ENCODE measurements around the gene ARHGEF38.
A peak's percentile ranks its signal among the peaks of the same experiment; 100 is the strongest.

Gene ARHGEF38

GRCh38 chr4:105634402-105635080, 82.1 kb downstream of the ARHGEF38 start:
- TF ChIP-seq CTCF (IDR thresholded peaks at IDR 0.05; ENCODE audit: insufficient read depth, low read depth, low read length, missing control alignments): no peak
- no peak for DNase-seq (ENCODE audit: low read depth)

DNA sequence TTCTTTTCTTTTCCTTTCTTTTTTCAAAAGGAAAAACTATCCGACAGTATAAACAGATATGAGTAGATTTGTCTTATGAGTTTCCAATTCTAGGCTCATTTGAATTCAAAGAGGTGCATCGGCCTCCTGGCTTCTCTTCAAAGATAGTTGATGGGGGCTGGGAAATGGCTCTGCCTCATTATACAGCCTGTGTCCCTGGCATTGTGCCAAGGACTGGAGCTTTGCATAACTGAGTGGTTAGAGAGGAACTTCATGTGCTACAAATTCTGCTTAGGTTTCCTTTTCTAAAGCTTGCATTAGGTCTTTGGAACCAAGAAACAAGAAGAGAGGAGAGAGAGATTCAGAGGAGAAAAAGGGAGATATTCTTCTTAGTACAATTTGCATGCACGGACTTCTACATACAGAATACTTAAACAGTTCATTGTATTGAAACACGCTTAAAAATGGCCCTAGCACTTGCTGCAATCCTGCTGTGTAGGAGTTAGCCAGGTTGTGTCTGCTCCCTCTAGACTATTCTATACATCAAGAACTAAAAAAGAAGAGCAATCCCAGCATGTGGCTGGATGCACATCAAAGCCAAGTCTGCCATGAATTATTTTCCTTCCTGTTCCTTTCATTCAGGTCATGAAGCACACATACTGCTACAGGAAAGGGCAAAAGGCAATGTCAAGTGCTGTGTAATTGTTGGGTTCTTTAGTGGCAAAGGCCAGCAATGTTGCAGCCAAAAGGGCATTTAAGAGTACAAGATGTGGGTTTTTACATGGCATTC, 85.2 kb downstream of the ARHGEF38 start:
- no peak for TF ChIP-seq CTCF (IDR thresholded peaks at IDR 0.05; ENCODE audit: insufficient read depth, low read depth, low read length, missing control alignments)
- DNase-seq (ENCODE audit: low read depth): peak; percentile 49
- H3K4me3 ChIP-seq (ENCODE audit: low read length): no peak overlapping the region

More at GRCh38 chr4:105634402-105635080, 82.1 kb downstream of the ARHGEF38 start:
- no peak overlapping the region for H3K4me3 ChIP-seq (ENCODE audit: low read length)

DNA sequence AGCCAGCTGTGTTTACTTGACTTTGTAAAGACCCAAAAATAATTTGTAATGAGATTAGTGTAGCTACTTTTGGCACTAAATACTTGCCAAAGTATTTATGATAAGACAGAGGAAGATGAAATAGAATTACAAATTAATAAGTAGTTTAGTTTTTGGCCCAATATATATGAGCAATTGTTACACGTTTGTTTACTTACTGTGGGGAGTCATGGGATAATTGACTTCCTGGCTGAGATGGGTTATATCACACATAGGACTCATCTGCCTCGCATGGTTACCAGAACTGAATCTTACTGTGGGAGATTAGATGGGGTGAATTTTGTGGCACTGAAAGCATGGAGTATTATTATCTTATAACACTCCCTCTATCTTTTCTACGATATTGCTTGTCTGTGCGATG, 89.4 kb downstream of the ARHGEF38 start:
- no peak for TF ChIP-seq CTCF (IDR thresholded peaks at IDR 0.05; ENCODE audit: insufficient read depth, low read depth, low read length, missing control alignments)
- DNase-seq (ENCODE audit: low read depth): peak; percentile 63
- no peak overlapping the region for H3K4me3 ChIP-seq (ENCODE audit: low read length)

- DNase-seq (ENCODE audit: low read depth): peak; percentile 90
- no peak for TF ChIP-seq CTCF (IDR thresholded peaks at IDR 0.05; ENCODE audit: insufficient read depth, low read depth, low read length, missing control alignments)
- no peak overlapping the region for H3K4me3 ChIP-seq (ENCODE audit: low read length)
Measured at GRCh38 chr4:105644257-105644656, 91.8 kb downstream of the ARHGEF38 start.

GRCh38 chr4:105645440-105645839, 93.0 kb downstream of the ARHGEF38 start:
- no peak for DNase-seq (ENCODE audit: low read depth)
- TF ChIP-seq CTCF (IDR thresholded peaks at IDR 0.05; ENCODE audit: insufficient read depth, low read depth, low read length, missing control alignments): no peak
- no peak overlapping the region for H3K4me3 ChIP-seq (ENCODE audit: low read length)

DNA sequence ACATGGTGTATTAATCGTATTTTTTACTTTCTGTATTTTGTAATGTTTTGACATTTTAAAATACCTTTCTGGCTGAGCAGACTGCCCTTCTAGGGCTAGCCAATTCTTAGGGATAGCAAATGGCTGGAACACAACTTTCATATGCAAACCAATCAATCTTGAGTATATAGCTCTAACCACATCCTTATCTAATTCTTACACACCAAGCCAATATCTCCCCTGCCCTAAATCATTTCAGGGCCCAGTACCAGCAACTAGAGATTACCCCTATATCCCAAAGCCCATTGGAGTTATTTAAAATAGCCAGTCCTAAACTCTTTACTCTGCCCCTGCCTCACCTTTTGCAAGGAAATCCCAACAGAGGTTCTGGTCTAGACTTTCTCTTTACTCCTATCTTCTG, 97.8 kb downstream of the ARHGEF38 start:
- no peak for DNase-seq (ENCODE audit: low read depth)
- no peak overlapping the region for H3K4me3 ChIP-seq (ENCODE audit: low read length)
- no peak for TF ChIP-seq CTCF (IDR thresholded peaks at IDR 0.05; ENCODE audit: insufficient read depth, low read depth, low read length, missing control alignments)

Data from epithelial cell of esophagus (primary cell).